Dermis blood vessel endothelial cell (primary cell): ENCODE results near the gene GPC6. TPM values are rescaled to one million over a fixed set of nuclear protein-coding genes. Genes with fewer than 3 reads are reported as not detected.

Source experiments
- DNase-seq: peaks from one replicate; pipeline ENCODE4 v3.0.0; 2010
- total RNA-seq: library from RNA; depleted of rRNA; stranded (reverse); fragments of >200 nt; gene quantifications from 2 replicates; pipeline ENCODE4 v1.2.3, GENCODE V29; 2014

GPC6 gene
- total RNA-seq, 1 donor from 2014 or later, result 0.17 TPM

- no peak for DNase-seq
Measured at GRCh38 chr13:93996481-93996880, 769.9 kb downstream of the GPC6 start.

GRCh38 chr13:94006296-94006695, 779.7 kb downstream of the GPC6 start:
- DNase-seq, result no peak

GRCh38 chr13:94007072-94007471, 780.5 kb downstream of the GPC6 start:
- DNase-seq, result no peak

- no peak for DNase-seq
Measured at GRCh38 chr13:94009701-94010100, 783.1 kb downstream of the GPC6 start.

GRCh38 chr13:94014461-94014860, 787.9 kb downstream of the GPC6 start:
- no peak for DNase-seq

- no peak for DNase-seq
Measured at GRCh38 chr13:94020426-94020825, 793.8 kb downstream of the GPC6 start.

GRCh38 chr13:94020833-94021232, 794.2 kb downstream of the GPC6 start:
- DNase-seq, result no peak

GRCh38 chr13:94028234-94028633, 801.6 kb downstream of the GPC6 start:
- no peak for DNase-seq

GRCh38 chr13:94028650-94029049, 802.0 kb downstream of the GPC6 start:
- DNase-seq, result no peak

- DNase-seq, result no peak
Measured at GRCh38 chr13:94030415-94031119, 804.0 kb downstream of the GPC6 start.

GRCh38 chr13:94031609-94032008, 805.0 kb downstream of the GPC6 start:
- DNase-seq, result no peak

GRCh38 chr13:94033098-94033497, 806.5 kb downstream of the GPC6 start:
- DNase-seq, result no peak

GRCh38 chr13:94033830-94034642, 807.4 kb downstream of the GPC6 start:
- no peak for DNase-seq

- no peak for DNase-seq
Measured at GRCh38 chr13:94050039-94050438, 823.4 kb downstream of the GPC6 start.

GRCh38 chr13:94050686-94051085, 824.1 kb downstream of the GPC6 start:
- no peak for DNase-seq

GRCh38 chr13:94053986-94054593, 827.5 kb downstream of the GPC6 start:
- no peak for DNase-seq

- DNase-seq, result no peak
Measured at GRCh38 chr13:94056362-94056990, 829.9 kb downstream of the GPC6 start.

- DNase-seq, result no peak
Measured at GRCh38 chr13:94057618-94058186, 831.1 kb downstream of the GPC6 start.

GRCh38 chr13:94058821-94059360, 832.3 kb downstream of the GPC6 start:
- DNase-seq, result no peak

- DNase-seq, result no peak
Measured at GRCh38 chr13:94061301-94061700, 834.7 kb downstream of the GPC6 start.

- DNase-seq, result no peak
Measured at GRCh38 chr13:94063096-94063495, 836.5 kb downstream of the GPC6 start.

- no peak for DNase-seq
Measured at GRCh38 chr13:94063848-94064247, 837.2 kb downstream of the GPC6 start.

GRCh38 chr13:94065741-94066140, 839.1 kb downstream of the GPC6 start:
- DNase-seq, result no peak
